GM12891 (cell line): Measurements from ENCODE around the gene CCR5AS.

Experiments
- POLR2A ChIP-seq: IDR thresholded peaks from 2 replicates; pipeline ENCODE4 v1.6.1; 2011; ENCODE audit warnings: low read depth, low read length, control low read depth
- POLR2AphosphoS5 ChIP-seq: IDR thresholded peaks from 2 replicates; pipeline ENCODE4 v1.6.1; 2011; ENCODE audit warnings: low read depth, low read length, control low read depth
- SPI1 ChIP-seq: IDR thresholded peaks from 2 replicates; pipeline ENCODE4 v1.6.1; 2011; ENCODE audit warnings: low read depth, low read length, control low read depth
- TAF1 ChIP-seq: IDR thresholded peaks from 2 replicates; pipeline ENCODE4 v1.6.1; 2011; ENCODE audit warnings: low read depth, low read length, control low read depth

- TF ChIP-seq POLR2A = no peak
- TF ChIP-seq POLR2AphosphoS5 = no peak
- no peak for TF ChIP-seq TAF1
- TF ChIP-seq SPI1 = 0 out of 2 replicates have a peak, but pooled peaks have one; percentile 19
Measured at GRCh38 chr3:46409739-46410489, 3.0 kb upstream of the CCR5AS start.
